KMS-11 (cell line): ENCODE results near the gene PRPH2.

Source experiments
- H2AFZ ChIP-seq: fragments of 200-600 bp; sonication (generic); 2 replicates; pipeline ENCODE4 v1.6.1; 2016; ENCODE audit warnings: antibody characterized with exemption, mixed run types, low read depth
- H3K27ac ChIP-seq: fragments of 200-600 bp; sonication (generic); 2 replicates; pipeline ENCODE4 v1.6.1; 2016; ENCODE audit warnings: mild to moderate bottlenecking, mixed run types
- H3K27me3 ChIP-seq: fragments of 200-600 bp; sonication (generic); 2 replicates; pipeline ENCODE4 v1.6.1; 2017; ENCODE audit warnings: mild to moderate bottlenecking, low read depth, mixed run types, moderate library complexity; ENCODE audit not compliant: insufficient read depth
- H3K36me3 ChIP-seq: fragments of 200-600 bp; sonication (generic); 2 replicates; pipeline ENCODE4 v1.6.1; 2017; ENCODE audit warnings: mild to moderate bottlenecking, mixed run types; ENCODE audit not compliant: insufficient read depth
- H3K4me1 ChIP-seq: fragments of 200-600 bp; sonication (generic); 2 replicates; pipeline ENCODE4 v1.6.1; 2016; ENCODE audit warnings: mild to moderate bottlenecking, low read depth, mixed run types; ENCODE audit not compliant: poor library complexity, severe bottlenecking
- H3K4me2 ChIP-seq: fragments of 200-600 bp; sonication (generic); 2 replicates; pipeline ENCODE4 v1.7.0; 2016; ENCODE audit warnings: mild to moderate bottlenecking, mixed run types
- H3K4me3 ChIP-seq: fragments of 200-600 bp; sonication (generic); IDR thresholded peaks from 2 replicates; pipeline ENCODE4 v1.6.1; 2017; ENCODE audit warnings: low read depth, low read length, mixed read lengths; ENCODE audit not compliant: insufficient read depth
- H3K79me2 ChIP-seq: fragments of 200-600 bp; sonication (generic); 2 replicates; pipeline ENCODE4 v1.6.1; 2016; ENCODE audit warnings: low read depth, mixed run types; ENCODE audit not compliant: insufficient read depth
- H3K9ac ChIP-seq: fragments of 200-600 bp; sonication (generic); 2 replicates; pipeline ENCODE4 v1.6.1; 2016; ENCODE audit warnings: mild to moderate bottlenecking, mixed run types
- H4K20me1 ChIP-seq: fragments of 200-600 bp; sonication (generic); 2 replicates; pipeline ENCODE4 v1.6.1; 2016; ENCODE audit warnings: mild to moderate bottlenecking, mixed run types; ENCODE audit not compliant: insufficient read depth
- CTCF ChIP-seq: fragments of 200-600 bp; sonication (generic); conservative IDR thresholded peaks from 2 replicates; pipeline ENCODE4 v1.6.1; 2017; ENCODE audit warnings: low read depth, mild to moderate bottlenecking, antibody characterized with exemption, low read length, moderate library complexity, mixed read lengths

PRPH2 gene

GRCh38 chr6:42766163-42766670 lies 43.8 kb upstream of the PRPH2 start:
- Histone ChIP-seq H3K4me3 (no peak overlapping the region), H3K4me1 (peaks cover 13% of the 10 kb centered on the region), H4K20me1 (no peaks in the 10 kb centered on the region), H3K9ac (no peak overlapping the region), H3K79me2 (no peaks in the 10 kb centered on the region), H2AFZ (no peak overlapping the region), H3K36me3 (no peaks in the 10 kb centered on the region), H3K27ac (no peak overlapping the region), H3K4me2 (no peak overlapping the region), H3K27me3 (no peaks in the 10 kb centered on the region)
- no peak for TF ChIP-seq CTCF

GRCh38 chr6:42764911-42765648 lies 42.7 kb upstream of the PRPH2 start:
- Histone ChIP-seq H3K36me3 (no peaks in the 10 kb centered on the region), H3K27ac (no peak overlapping the region), H3K4me3 (no peak overlapping the region), H3K27me3 (no peaks in the 10 kb centered on the region), H4K20me1 (no peaks in the 10 kb centered on the region), H2AFZ (no peak overlapping the region), H3K9ac (no peak overlapping the region), H3K4me1 (peaks cover 8% of the 10 kb centered on the region), H3K79me2 (no peaks in the 10 kb centered on the region), H3K4me2 (no peak overlapping the region)
- no peak for TF ChIP-seq CTCF

- no peak overlapping the region for H3K4me3 ChIP-seq
- no peaks in the 10 kb centered on the region for H4K20me1 ChIP-seq
- H3K79me2 ChIP-seq, result no peaks in the 10 kb centered on the region
- no peaks in the 10 kb centered on the region for H3K36me3 ChIP-seq
- no peaks in the 10 kb centered on the region for H3K27me3 ChIP-seq
- no peaks in the 10 kb centered on the region for H3K4me1 ChIP-seq
- no peak for TF ChIP-seq CTCF
- H3K27ac ChIP-seq, result no peak overlapping the region
- H2AFZ ChIP-seq, result no peak overlapping the region
- no peak overlapping the region for H3K9ac ChIP-seq
- H3K4me2 ChIP-seq, result no peak overlapping the region
These were observed 40.6 kb upstream of the PRPH2 start for GRCh38 chr6:42762950-42763349.

GRCh38 chr6:42762426-42762859 lies 40.0 kb upstream of the PRPH2 start:
- Histone ChIP-seq H3K27ac (no peak overlapping the region), H3K9ac (no peak overlapping the region), H4K20me1 (no peaks in the 10 kb centered on the region), H3K4me2 (no peak overlapping the region), H3K4me1 (no peaks in the 10 kb centered on the region), H2AFZ (no peak overlapping the region), H3K79me2 (no peaks in the 10 kb centered on the region), H3K36me3 (no peaks in the 10 kb centered on the region), H3K27me3 (no peaks in the 10 kb centered on the region), H3K4me3 (no peak overlapping the region)
- no peak for TF ChIP-seq CTCF
